Epithelial cell of esophagus (primary cell): ENCODE results near the gene ST7L.

Experiments used
- DNase-seq: peaks from one replicate; pipeline ENCODE4 v3.0.0; 2010; ENCODE audit warnings: low read depth
- H3K4me3 ChIP-seq: 2 replicates; pipeline ENCODE4 v1.5.1; 2011; ENCODE audit warnings: mild to moderate bottlenecking, low read length, control low read depth
- TF ChIP-seq, protein P1 (sequence below): IDR thresholded peaks from 2 replicates; pipeline ENCODE4 v1.5.1; 2011; ENCODE audit warnings: low read depth, mild to moderate bottlenecking, low read length, control low read depth, inconsistent platforms; ENCODE audit not compliant: insufficient read depth; ENCODE audit errors: missing control alignments

Gene ST7L

DNA sequence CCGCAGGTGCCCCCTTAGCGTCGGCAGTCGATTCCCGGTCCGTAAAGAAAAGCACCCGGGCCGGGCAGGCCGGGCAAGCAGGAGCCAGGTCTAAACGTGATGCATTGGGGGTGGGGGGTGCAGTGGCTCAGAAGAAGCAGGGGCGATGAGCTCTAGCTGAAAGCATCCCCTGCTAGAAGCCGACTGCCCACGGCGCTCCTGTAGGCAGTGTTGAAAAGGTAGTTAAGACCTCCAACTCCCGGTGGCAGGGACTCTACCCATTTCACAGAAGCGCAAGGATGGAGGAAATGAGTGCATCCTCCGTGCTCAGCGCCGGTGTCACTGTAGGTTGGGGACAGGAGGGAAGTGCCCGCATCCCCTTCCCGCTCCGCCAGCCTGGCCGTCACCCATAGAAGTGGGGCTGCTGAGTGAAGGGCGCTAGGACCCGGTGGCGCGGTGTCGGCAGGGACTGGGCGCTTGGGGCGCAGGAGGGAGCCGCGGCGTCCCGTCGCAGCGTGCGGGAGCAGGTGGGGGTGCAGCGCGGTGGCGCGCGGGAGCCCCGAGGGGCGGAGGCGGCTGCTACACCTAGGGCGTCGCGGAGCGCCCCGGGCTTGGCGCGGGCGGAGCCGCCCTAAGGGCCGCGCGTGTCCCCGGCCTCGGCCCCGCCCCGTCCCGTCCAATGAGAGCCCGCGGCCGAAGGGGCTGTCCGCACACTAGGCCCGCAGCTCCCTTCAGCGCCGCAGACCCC, 110.5 kb downstream of the ST7L start, which contains the start of gene WNT2B:
Gene WNT2B (plus strand): TSS at position 688 of the 727 bp plus-strand sequence. CDS start 298 bp downstream, outside the sequence.
- peak; percentile 25 for DNase-seq
- peak within 1 kb of the TSS; percentile 37 for H3K4me3 ChIP-seq
- TF ChIP-seq, protein P1, sequence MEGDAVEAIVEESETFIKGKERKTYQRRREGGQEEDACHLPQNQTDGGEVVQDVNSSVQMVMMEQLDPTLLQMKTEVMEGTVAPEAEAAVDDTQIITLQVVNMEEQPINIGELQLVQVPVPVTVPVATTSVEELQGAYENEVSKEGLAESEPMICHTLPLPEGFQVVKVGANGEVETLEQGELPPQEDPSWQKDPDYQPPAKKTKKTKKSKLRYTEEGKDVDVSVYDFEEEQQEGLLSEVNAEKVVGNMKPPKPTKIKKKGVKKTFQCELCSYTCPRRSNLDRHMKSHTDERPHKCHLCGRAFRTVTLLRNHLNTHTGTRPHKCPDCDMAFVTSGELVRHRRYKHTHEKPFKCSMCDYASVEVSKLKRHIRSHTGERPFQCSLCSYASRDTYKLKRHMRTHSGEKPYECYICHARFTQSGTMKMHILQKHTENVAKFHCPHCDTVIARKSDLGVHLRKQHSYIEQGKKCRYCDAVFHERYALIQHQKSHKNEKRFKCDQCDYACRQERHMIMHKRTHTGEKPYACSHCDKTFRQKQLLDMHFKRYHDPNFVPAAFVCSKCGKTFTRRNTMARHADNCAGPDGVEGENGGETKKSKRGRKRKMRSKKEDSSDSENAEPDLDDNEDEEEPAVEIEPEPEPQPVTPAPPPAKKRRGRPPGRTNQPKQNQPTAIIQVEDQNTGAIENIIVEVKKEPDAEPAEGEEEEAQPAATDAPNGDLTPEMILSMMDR: no peak

- TF ChIP-seq, protein P1: no peak
- H3K4me3 ChIP-seq: peak overlapping the region; percentile 37
- DNase-seq: no peak
Observed at GRCh38 chr1:112507921-112508277, 111.0 kb downstream of the ST7L start.

DNA sequence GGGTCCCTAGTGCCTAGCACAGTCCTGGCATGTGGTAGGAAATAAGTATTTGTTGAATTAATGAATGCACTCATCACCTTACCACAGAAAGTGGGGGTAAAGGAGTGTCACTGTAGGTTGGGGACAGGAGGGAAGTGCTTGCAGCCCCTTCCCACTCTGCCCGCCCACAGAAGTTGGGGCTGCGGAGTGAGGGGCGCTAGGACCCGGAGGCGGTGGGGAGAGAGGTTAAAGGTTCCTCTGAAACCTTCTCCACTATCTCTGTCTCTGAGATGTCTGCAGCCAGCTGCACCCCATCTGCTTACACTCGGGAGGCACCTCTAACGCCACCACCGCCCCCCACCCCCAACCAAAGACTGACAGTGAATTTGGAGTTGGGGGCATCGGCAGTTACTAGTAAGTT, 111.6 kb downstream of the ST7L start:
- DNase-seq: no peak
- TF ChIP-seq, protein P1: no peak
- no peak overlapping the region for H3K4me3 ChIP-seq

DNA sequence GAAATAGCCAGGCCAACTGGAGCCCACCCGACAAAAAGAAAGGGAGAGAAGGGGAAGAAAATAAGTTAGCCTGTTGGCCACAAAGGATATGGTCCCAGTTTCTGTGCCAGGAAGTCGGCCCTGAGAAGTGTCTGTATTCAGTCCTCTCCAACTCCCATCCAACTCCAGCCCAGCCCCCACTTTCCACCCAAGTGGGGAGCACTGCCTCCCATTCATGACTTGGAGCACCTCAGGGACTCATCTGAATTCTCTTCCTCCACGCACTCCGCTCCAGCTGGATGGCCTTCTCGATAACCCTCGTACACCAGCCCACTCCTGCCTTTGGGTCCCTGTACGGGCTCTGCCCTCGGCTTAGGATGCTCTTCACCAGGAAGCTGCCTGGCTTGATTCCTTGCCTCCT, 112.2 kb downstream of the ST7L start:
- no peak for DNase-seq
- TF ChIP-seq, protein P1: no peak
- H3K4me3 ChIP-seq: no peak overlapping the region

- H3K4me3 ChIP-seq: no peak overlapping the region
- TF ChIP-seq, protein P1: no peak
- no peak for DNase-seq
Observed at GRCh38 chr1:112506306-112506705, 112.6 kb downstream of the ST7L start.

GRCh38 chr1:112505878-112506277, 113.1 kb downstream of the ST7L start:
- TF ChIP-seq, protein P1: no peak
- H3K4me3 ChIP-seq: no peak overlapping the region
- DNase-seq: no peak

- no peak overlapping the region for H3K4me3 ChIP-seq
Observed at GRCh38 chr1:112505400-112505785, 113.5 kb downstream of the ST7L start.

More at GRCh38 chr1:112505400-112505785, 113.5 kb downstream of the ST7L start:
- TF ChIP-seq, protein P1: no peak
- no peak for DNase-seq
